ENCODE results near the gene PCOLCE2.

Gene PCOLCE2

DNA sequence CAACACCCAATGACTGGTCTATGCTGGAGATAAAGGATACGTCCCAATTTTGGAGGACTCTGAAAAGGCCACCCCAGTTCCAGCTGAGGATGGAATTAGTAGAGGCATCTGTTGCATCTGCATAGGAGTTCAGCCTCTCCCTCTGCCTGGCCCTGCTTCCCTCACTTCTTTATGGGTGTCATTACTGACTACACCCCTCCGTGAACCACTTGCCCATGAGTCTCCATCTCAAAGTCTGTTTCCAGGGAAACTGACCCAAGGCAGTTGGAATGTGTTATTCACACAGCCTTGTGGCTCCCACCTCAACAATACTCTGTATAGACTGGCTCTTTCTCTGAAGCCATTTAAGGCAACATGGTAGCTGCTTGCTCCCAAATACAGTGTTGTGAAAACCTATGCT is 21.4 kb upstream of the PCOLCE2 start:
- Histone ChIP-seq H3K9ac (ENCODE audit: insufficient read length) (no peak overlapping the region), H3K4me3 (no peak overlapping the region), H3K9me3 (ENCODE audit: low read depth, low read length) (no peaks in the 10 kb centered on the region), H3K27ac (no peak overlapping the region), H3K36me3 (ENCODE audit: insufficient read depth, low read length) (no peaks in the 10 kb centered on the region)
- DNase-seq (ENCODE audit: low read depth, low spot score): no peak
- TF ChIP-seq EZH2 (IDR thresholded peaks at IDR 0.05) (no peak), POLR2AphosphoS5 (IDR thresholded peaks at IDR 0.05; ENCODE audit: borderline replicate concordance, low read depth, low read length) (no peak), FOXP2 (optimal IDR thresholded peaks at IDR 0.05; ENCODE audit: control extremely low read depth, extremely low read length, insufficient read depth) (no peak)

DNA sequence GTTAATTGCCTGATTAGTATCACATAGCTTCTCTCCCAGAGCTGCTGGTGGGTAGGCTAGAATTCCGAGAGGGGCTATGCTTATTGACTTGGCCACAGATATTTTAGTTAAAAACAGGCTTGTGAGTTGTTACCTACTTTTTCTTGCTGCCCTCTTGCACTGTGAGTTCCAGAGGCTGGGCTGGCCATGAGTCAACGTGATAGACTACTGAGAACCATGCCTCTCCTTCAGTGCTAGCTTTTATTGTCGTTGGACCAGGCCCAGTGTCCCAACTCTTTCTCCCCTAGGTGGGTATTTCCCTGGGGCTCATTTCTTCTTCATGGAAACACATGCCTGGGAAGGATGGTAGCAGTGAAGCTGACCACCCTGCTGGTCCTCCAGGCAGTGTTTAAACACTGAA is 20.4 kb upstream of the PCOLCE2 start:
- Histone ChIP-seq H3K9ac (ENCODE audit: insufficient read length) (no peak overlapping the region), H3K4me3 (no peak overlapping the region), H3K27ac (no peak overlapping the region), H3K9me3 (ENCODE audit: low read depth, low read length) (no peaks in the 10 kb centered on the region), H3K36me3 (ENCODE audit: insufficient read depth, low read length) (no peaks in the 10 kb centered on the region)
- TF ChIP-seq EZH2 (IDR thresholded peaks at IDR 0.05) (no peak), FOXP2 (optimal IDR thresholded peaks at IDR 0.05; ENCODE audit: control extremely low read depth, extremely low read length, insufficient read depth) (no peak), POLR2AphosphoS5 (IDR thresholded peaks at IDR 0.05; ENCODE audit: borderline replicate concordance, low read depth, low read length) (no peak)
- no peak for DNase-seq (ENCODE audit: low read depth, low spot score)

DNA sequence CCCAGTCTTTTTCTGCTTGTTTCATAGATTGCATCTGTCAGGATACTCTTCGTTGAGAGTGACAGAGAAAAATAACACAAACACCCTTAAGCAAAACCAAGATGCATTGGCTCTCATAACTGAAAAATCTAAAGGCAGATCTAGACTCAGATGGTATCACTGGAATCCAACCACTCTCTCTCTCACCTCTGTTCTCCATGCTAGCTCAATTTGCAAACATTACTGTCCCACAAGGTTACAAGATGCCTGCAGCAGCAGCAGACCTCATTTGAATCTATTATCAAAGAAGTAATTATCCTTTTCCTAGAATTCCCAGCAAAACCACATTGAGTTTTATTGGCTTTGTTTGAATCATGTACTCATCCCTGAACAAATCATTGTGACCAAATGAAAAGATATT is 19.1 kb upstream of the PCOLCE2 start:
- no peak overlapping the region for H3K27ac ChIP-seq
- TF ChIP-seq EZH2 (IDR thresholded peaks at IDR 0.05) (no peak), POLR2AphosphoS5 (IDR thresholded peaks at IDR 0.05; ENCODE audit: borderline replicate concordance, low read depth, low read length) (no peak), FOXP2 (optimal IDR thresholded peaks at IDR 0.05; ENCODE audit: control extremely low read depth, extremely low read length, insufficient read depth) (no peak)
- no peak for DNase-seq (ENCODE audit: low read depth, low spot score)
- no peak overlapping the region for H3K4me3 ChIP-seq
- no peaks in the 10 kb centered on the region for H3K9me3 ChIP-seq (ENCODE audit: low read depth, low read length)
- H3K36me3 ChIP-seq (ENCODE audit: insufficient read depth, low read length): no peaks in the 10 kb centered on the region
- H3K9ac ChIP-seq (ENCODE audit: insufficient read length): no peak overlapping the region

DNA sequence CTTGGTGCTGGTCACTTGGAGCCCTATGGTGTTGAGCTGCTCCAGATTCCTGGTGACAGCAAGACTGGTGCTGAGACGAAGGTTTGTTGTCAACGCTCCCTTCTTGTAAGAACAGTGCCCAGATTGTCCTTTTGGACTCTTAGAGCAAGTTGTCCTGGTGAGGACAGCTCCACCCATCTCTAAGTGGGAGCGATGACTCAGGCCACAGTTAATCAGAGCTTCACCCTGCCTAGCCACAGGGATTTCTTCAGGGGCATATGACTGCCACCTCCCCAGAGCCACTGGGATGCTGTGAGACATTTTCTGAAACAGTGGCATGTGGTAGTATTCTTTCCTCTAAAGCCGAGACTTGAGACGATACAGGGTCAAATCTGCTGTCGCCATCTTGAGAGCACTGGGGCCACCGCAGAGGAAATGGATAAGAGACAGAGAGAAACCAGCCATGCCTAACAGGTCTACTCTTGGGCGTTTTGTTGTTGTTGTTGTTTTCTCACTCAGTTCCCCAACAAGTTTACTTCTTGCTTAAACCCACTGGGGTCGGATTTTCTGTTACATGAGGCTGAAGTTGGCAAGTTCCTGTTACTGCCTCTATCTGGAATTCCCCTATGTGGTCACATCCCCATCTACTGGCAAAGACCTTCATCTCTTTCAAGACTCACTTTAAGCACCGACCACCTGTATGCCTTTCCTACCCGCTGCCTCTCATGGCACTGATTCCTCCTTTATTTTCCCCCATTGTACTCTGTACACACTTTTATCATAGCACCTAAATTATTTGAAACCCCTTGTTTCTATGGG is 16.0 kb upstream of the PCOLCE2 start:
- TF ChIP-seq POLR2AphosphoS5 (IDR thresholded peaks at IDR 0.05; ENCODE audit: borderline replicate concordance, low read depth, low read length) (no peak), EZH2 (IDR thresholded peaks at IDR 0.05) (no peak), FOXP2 (optimal IDR thresholded peaks at IDR 0.05; ENCODE audit: control extremely low read depth, extremely low read length, insufficient read depth) (no peak)
- no peak overlapping the region for H3K4me3 ChIP-seq

DNA sequence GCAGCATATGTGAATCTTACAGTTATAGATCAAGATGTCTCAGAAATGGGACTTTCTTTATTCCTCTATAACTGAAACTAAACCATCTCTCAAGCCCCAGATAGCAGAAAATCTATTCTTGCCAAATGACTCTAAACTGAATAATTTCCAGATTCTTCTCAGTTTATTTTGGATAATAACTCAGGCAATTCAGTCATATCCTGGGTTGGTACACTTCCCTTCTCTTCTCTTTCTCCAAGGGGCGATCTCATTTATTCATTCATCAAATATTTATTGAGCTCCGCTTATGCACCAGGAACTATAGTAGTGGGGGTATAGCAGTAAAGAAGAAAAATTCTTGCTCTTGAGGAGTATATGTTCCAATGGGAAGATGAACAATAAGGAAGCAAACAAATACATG is 13.5 kb upstream of the PCOLCE2 start:
- Histone ChIP-seq H3K9ac (ENCODE audit: insufficient read length) (no peak overlapping the region), H3K27ac (no peak overlapping the region), H3K36me3 (ENCODE audit: insufficient read depth, low read length) (no peaks in the 10 kb centered on the region), H3K9me3 (ENCODE audit: low read depth, low read length) (no peaks in the 10 kb centered on the region), H3K4me3 (no peak overlapping the region)
- TF ChIP-seq POLR2AphosphoS5 (IDR thresholded peaks at IDR 0.05; ENCODE audit: borderline replicate concordance, low read depth, low read length): no peak
- DNase-seq (ENCODE audit: low read depth, low spot score): no peak

More for the DNA sequence above, 16.0 kb upstream of the PCOLCE2 start:
- H3K9me3 ChIP-seq (ENCODE audit: low read depth, low read length): no peaks in the 10 kb centered on the region
- no peak for DNase-seq (ENCODE audit: low read depth, low spot score)
- H3K36me3 ChIP-seq (ENCODE audit: insufficient read depth, low read length): no peaks in the 10 kb centered on the region
- H3K27ac ChIP-seq: no peak overlapping the region
- H3K9ac ChIP-seq (ENCODE audit: insufficient read length): no peak overlapping the region

DNA sequence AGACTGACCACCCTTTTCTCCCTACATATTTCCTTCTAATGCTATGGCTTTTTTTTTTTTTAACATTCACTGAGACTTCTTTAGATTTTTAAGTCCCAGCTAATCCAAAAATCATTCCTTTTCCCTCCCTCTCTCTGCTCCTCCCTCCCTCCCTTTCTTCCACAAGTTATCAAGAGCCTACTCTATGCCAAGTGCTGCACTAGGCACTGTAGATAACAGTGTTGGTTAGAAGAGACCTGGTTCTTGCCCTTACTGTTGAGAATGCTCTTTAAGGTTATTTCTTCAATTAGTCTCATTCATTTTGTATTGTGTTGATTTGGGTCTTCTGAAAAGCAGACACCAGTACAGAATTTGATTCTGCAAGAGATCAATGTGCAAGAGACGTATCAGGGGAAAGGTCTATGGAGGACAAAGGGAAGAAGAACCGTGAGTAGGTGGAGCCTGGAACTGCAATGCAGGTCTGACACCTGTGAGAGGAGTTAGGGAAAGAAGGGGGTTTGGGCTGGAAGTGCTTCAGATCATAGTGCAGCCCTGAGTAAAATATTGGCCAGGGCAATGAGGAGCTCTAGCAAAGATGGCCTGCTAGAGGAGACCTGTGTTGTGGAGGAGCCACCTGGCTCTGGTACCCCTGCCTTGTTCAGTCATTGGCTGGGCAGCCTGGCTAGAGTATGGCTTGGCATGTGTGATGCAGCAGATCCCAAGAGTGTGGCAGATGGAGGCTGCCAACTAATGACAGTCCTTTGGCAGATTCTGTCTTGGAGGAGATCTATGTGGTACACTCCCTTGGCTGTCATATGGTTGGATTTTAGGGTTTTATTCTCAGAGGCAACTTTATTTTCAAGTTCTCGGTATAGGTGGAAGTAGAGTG is 9.7 kb upstream of the PCOLCE2 start:
- Histone ChIP-seq H3K9me3 (ENCODE audit: low read depth, low read length) (no peaks in the 10 kb centered on the region), H3K9ac (ENCODE audit: insufficient read length) (no peak overlapping the region), H3K4me3 (no peak overlapping the region), H3K27ac (no peak overlapping the region), H3K36me3 (ENCODE audit: insufficient read depth, low read length) (no peaks in the 10 kb centered on the region)
- no peak for DNase-seq (ENCODE audit: low read depth, low spot score)
- no peak for TF ChIP-seq FOXP2 (optimal IDR thresholded peaks at IDR 0.05; ENCODE audit: control extremely low read depth, extremely low read length, insufficient read depth)
- no peak for TF ChIP-seq POLR2AphosphoS5 (IDR thresholded peaks at IDR 0.05; ENCODE audit: borderline replicate concordance, low read depth, low read length)
- TF ChIP-seq EZH2 (IDR thresholded peaks at IDR 0.05): no peak

DNA sequence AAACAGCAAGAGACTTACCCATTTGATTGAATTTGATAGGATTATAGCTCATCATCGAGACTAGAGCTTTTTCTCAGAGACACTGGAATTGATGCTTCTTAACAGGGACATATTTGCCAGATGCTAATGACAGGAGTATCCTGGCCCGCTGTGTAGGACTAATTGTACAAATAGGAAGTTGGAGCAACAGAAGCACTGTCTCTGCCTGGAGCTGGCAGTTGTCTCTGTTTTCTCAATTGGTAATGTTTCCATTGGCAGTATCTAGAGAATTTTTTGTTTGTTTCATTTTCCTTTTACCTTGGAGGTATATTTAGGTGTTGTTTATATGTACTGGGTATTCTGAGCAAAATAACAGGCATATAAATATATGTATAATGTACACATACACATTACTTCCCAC is 8.9 kb upstream of the PCOLCE2 start:
- no peak for DNase-seq (ENCODE audit: low read depth, low spot score)
- Histone ChIP-seq H3K36me3 (ENCODE audit: insufficient read depth, low read length) (no peaks in the 10 kb centered on the region), H3K9ac (ENCODE audit: insufficient read length) (no peak overlapping the region), H3K27ac (no peak overlapping the region), H3K9me3 (ENCODE audit: low read depth, low read length) (no peaks in the 10 kb centered on the region), H3K4me3 (no peak overlapping the region)
- TF ChIP-seq POLR2AphosphoS5 (IDR thresholded peaks at IDR 0.05; ENCODE audit: borderline replicate concordance, low read depth, low read length): no peak

DNA sequence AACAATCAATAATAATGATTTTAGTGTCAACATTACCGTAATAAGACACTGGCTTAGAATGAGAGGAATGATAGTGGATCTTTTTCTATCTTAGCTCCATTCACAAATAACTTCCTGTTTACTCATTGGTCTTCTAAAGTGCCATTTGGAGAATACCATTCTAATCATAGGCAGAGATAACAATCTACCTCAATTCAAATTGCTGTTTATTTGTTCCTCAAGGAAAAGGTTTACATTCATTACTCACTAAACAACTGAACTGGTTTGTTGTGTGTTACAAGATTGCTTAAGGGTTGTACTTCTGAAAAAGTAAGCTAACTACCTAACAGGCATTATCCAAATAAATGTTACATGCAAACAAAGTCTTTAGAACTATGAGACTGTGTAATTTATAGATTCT is 8.1 kb upstream of the PCOLCE2 start:
- H3K9me3 ChIP-seq (ENCODE audit: low read depth, low read length): no peaks in the 10 kb centered on the region
- H3K27ac ChIP-seq: no peak overlapping the region
- no peak for DNase-seq (ENCODE audit: low read depth, low spot score)
- H3K9ac ChIP-seq (ENCODE audit: insufficient read length): no peak overlapping the region
- TF ChIP-seq POLR2AphosphoS5 (IDR thresholded peaks at IDR 0.05; ENCODE audit: borderline replicate concordance, low read depth, low read length): no peak
- no peak for TF ChIP-seq EZH2 (IDR thresholded peaks at IDR 0.05)
- no peak for TF ChIP-seq FOXP2 (optimal IDR thresholded peaks at IDR 0.05; ENCODE audit: control extremely low read depth, extremely low read length, insufficient read depth)
- H3K4me3 ChIP-seq: no peak overlapping the region
- no peaks in the 10 kb centered on the region for H3K36me3 ChIP-seq (ENCODE audit: insufficient read depth, low read length)

Measured in SK-N-MC (cell line).